Measurements from ENCODE around the gene PSMB11. TPM values are rescaled to one million over a fixed set of nuclear protein-coding genes. Genes with fewer than 3 reads are reported as not detected.
A peak's percentile ranks its signal among the peaks of the same experiment; 100 is the strongest.

The PSMB11 gene
- total RNA-seq, 1 donor from 2014 or later = not detected

GRCh38 chr14:23056956-23057756, 15.1 kb downstream of the PSMB11 start, which contains the start of gene CDH24:
Gene CDH24, minus strand, starts transcription at chr14:23057520. Its CDS starts 1,787 bp downstream, at chr14:23055733.
- peak; percentile 69 for DNase-seq (ENCODE audit: low spot score)
- ATAC-seq = peak; percentile 71

GRCh38 chr14:23057757-23058653, 16.0 kb downstream of the PSMB11 start:
- ATAC-seq = peak; percentile 86
- peak; percentile 85 for DNase-seq (ENCODE audit: low spot score)

GRCh38 chr14:23058654-23059504, 16.9 kb downstream of the PSMB11 start:
- ATAC-seq (no peak), DNase-seq (ENCODE audit: low spot score) (no peak)

- ATAC-seq = no peak
- no peak for DNase-seq (ENCODE audit: low spot score)
Measured at GRCh38 chr14:23060536-23061260, 18.7 kb downstream of the PSMB11 start.

- no peak for ATAC-seq
- DNase-seq (ENCODE audit: low spot score) = no peak
Measured at GRCh38 chr14:23062002-23062401, 20.0 kb downstream of the PSMB11 start.

GRCh38 chr14:23063601-23064000, 21.6 kb downstream of the PSMB11 start:
- ATAC-seq = no peak

GRCh38 chr14:23066368-23066767, 24.4 kb downstream of the PSMB11 start:
- no peak for ATAC-seq
- no peak for DNase-seq (ENCODE audit: low spot score)

More at GRCh38 chr14:23063601-23064000, 21.6 kb downstream of the PSMB11 start:
- no peak for DNase-seq (ENCODE audit: low spot score)

GRCh38 chr14:23066855-23067744, 25.1 kb downstream of the PSMB11 start:
- ATAC-seq (no peak), DNase-seq (ENCODE audit: low spot score) (no peak)

- no peak for ATAC-seq
- no peak for DNase-seq (ENCODE audit: low spot score)
Measured at GRCh38 chr14:23067847-23068788, 26.1 kb downstream of the PSMB11 start.

GRCh38 chr14:23068789-23069412, 26.9 kb downstream of the PSMB11 start:
- ATAC-seq (peak; percentile 84), DNase-seq (ENCODE audit: low spot score) (peak; percentile 78)

- no peak for DNase-seq (ENCODE audit: low spot score)
- ATAC-seq = no peak
Measured at GRCh38 chr14:23069413-23069806, 27.4 kb downstream of the PSMB11 start.

GRCh38 chr14:23070262-23071129, 28.5 kb downstream of the PSMB11 start:
- DNase-seq (ENCODE audit: low spot score) (no peak), ATAC-seq (no peak)

- DNase-seq (ENCODE audit: low spot score) (peak; percentile 83), ATAC-seq (peak; percentile 95)
Measured at GRCh38 chr14:23071244-23071920, 29.4 kb downstream of the PSMB11 start.

- ATAC-seq (peak; percentile 1), DNase-seq (ENCODE audit: low spot score) (no peak)
Measured at GRCh38 chr14:23071921-23072539, 30.0 kb downstream of the PSMB11 start.

GRCh38 chr14:23074906-23075305, 32.9 kb downstream of the PSMB11 start:
- ATAC-seq = no peak
- DNase-seq (ENCODE audit: low spot score) = no peak

Data from left lobe of liver (tissue), 2 donors.